Sigmoid colon (tissue), 4 donors: ENCODE data around the gene FLRT1.

Source experiments
- CTCF ChIP-seq, 4 experiments: fragments of 450-650 bp in 3 of 4; fragments of 200-600 bp in 1 of 4; IDR thresholded peaks; one replicate each; pipeline ENCODE4 v1.5.1; 2016 to 2019; ENCODE audit warnings: antibody characterized with exemption in 4 of 4, mild to moderate bottlenecking in 3 of 4, moderate library complexity in 2 of 4
- EP300 ChIP-seq, 4 donors: sonication (generic); formaldehyde crosslinking; IDR thresholded peaks; one replicate each; pipeline ENCODE4 v1.6.1; 2017; ENCODE audit warnings: antibody characterized with exemption in 4 of 4
- POLR2A ChIP-seq, 2 donors: fragments of 450-650 bp; IDR thresholded peaks; one replicate each; pipeline ENCODE4 v1.6.1; 2016; ENCODE audit warnings: antibody characterized with exemption in 2 of 2, mild to moderate bottlenecking in 2 of 2, moderate library complexity in 2 of 2
- POLR2AphosphoS5 ChIP-seq, 4 donors: sonication (generic); formaldehyde crosslinking; IDR thresholded peaks; one replicate each; pipeline ENCODE4 v1.6.1; 2017; ENCODE audit warnings: antibody characterized with exemption in 4 of 4

- TF ChIP-seq CTCF (IDR thresholded peaks at IDR 0.05) (no peak), POLR2AphosphoS5 (IDR thresholded peaks at IDR 0.05) (no peak), POLR2A (IDR thresholded peaks at IDR 0.05) (no peak), EP300 (IDR thresholded peaks at IDR 0.05) (no peak)
These were observed 44.2 kb upstream of the FLRT1 start for GRCh38 chr11:63991558-63991957.
